A673 (cell line): ENCODE measurements around the gene SDCCAG8. TPM values are rescaled to one million over a fixed set of nuclear protein-coding genes. Genes with fewer than 3 reads are reported as not detected.

Source experiments
- BruUV-seq: library from RNA; stranded (reverse); fragments of 400-500 nt; replicated peaks from 2 replicates; lab custom pipeline; 2021; lab: Mats Ljungman, UMichigan
- CTCF ChIA-PET: fragments of 300-600 bp; sonication (Branson Sonifier 250); formaldehyde crosslinking; loops from one replicate; lab custom pipeline; 2022; ENCODE audit warnings: antibody characterized with exemption; lab: Charles Lee
- POLR2A ChIA-PET: fragments of 300-600 bp; sonication (Branson Sonifier 250); formaldehyde crosslinking; loops from one replicate; lab custom pipeline; 2022; ENCODE audit warnings: antibody characterized with exemption; ENCODE audit not compliant: low non-redundant PET; lab: Charles Lee
- DNase-seq: peaks from one replicate; pipeline ENCODE4 v3.0.0-alpha.2; 2015; ENCODE audit warnings: low spot score
- H3K27ac ChIP-seq: fragments of 200-600 bp; sonication (generic); 2 replicates; pipeline ENCODE4 v1.5.1; 2016; ENCODE audit warnings: mixed run types, low read depth, mild to moderate bottlenecking, mixed read lengths, antibody characterized with exemption, low read length; ENCODE audit not compliant: poor library complexity, severe bottlenecking
- H3K27me3 ChIP-seq: fragments of 200-600 bp; sonication (generic); replicated peaks from 2 replicates; pipeline ENCODE4 v1.6.1; 2017; ENCODE audit warnings: mixed run types, low read depth, mild to moderate bottlenecking, mixed read lengths, antibody characterized with exemption, low read length; ENCODE audit not compliant: insufficient read depth, poor library complexity
- H3K36me3 ChIP-seq: fragments of 200-600 bp; sonication (generic); 2 replicates; pipeline ENCODE4 v1.6.1; 2016; ENCODE audit warnings: mixed run types, mild to moderate bottlenecking, mixed read lengths, antibody characterized with exemption, low read length; ENCODE audit not compliant: insufficient read depth, poor library complexity, severe bottlenecking
- H3K4me1 ChIP-seq: fragments of 200-600 bp; sonication (generic); 2 replicates; pipeline ENCODE4 v1.6.1; 2017; ENCODE audit warnings: mixed run types, mild to moderate bottlenecking, mixed read lengths, antibody characterized with exemption, low read length; ENCODE audit not compliant: insufficient read depth, poor library complexity, severe bottlenecking
- H3K4me3 ChIP-seq: fragments of 200-600 bp; sonication (generic); 2 replicates; pipeline ENCODE4 v1.5.1; 2016; ENCODE audit warnings: low read depth, mixed run types, mild to moderate bottlenecking, mixed read lengths, low read length; ENCODE audit not compliant: poor library complexity, severe bottlenecking
- H3K9me3 ChIP-seq: fragments of 200-600 bp; sonication (generic); 2 replicates; pipeline ENCODE4 v1.6.1; 2016; ENCODE audit warnings: mixed run types, low read depth, mild to moderate bottlenecking, mixed read lengths, antibody characterized with exemption, low read length; ENCODE audit not compliant: poor library complexity, severe bottlenecking
- EZH2 ChIP-seq: fragments of 200-600 bp; sonication (generic); IDR thresholded peaks from 2 replicates; pipeline ENCODE4 v1.6.1; 2017; ENCODE audit warnings: borderline replicate concordance, low read depth, mild to moderate bottlenecking, mixed read lengths, antibody characterized with exemption, low read length; ENCODE audit not compliant: poor library complexity, severe bottlenecking
- intact Hi-C: fragments of 100-400 bp; cut with micrococcal nuclease; formaldehyde crosslinking; loops from one replicate; pipeline ENCODE4 v1.10.0; 2022; ENCODE audit not compliant: unreplicated experiment
- total RNA-seq: library from RNA; stranded (reverse); gene quantifications from 2 replicates; pipeline ENCODE4 v1.2.3, GENCODE V29; 2021
- TF ChIP-seq, protein P1 (sequence below): fragments of 300-800, 200-600 bp; sonication (generic); conservative IDR thresholded peaks from 2 replicates; pipeline ENCODE4 v1.5.1; 2017; ENCODE audit warnings: low read depth, mild to moderate bottlenecking, antibody characterized with exemption, low read length, moderate library complexity, mixed read lengths

SDCCAG8 gene
- total RNA-seq, 1 experiment from 2014 or later: 9.1 TPM

DNA sequence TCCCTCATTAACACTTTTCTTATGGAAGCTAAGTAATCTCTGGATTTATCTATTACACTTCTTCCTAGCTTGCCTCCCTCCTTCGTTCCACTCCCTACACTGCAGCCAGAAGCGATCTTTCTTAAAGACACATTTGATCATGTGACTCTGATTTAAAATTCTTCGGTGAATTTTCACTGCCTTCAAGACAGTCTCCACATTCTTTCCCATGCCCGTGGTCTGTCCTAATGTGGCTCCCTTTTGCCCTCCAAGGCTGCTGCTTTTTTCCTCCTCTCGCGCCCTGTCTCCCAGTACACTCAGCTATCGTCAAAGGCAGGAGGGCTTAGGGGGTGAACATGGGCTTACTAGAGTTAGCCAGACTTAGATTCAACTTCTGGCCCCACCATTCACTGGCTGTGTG lies 64.4 kb downstream of the SDCCAG8 start:
- DNase-seq: no peak
- no peaks in the 10 kb centered on the region for H3K4me1 ChIP-seq
- intact Hi-C loops: loop anchor here (10.0 kb wide), 1 partner anchor 1305 kb away; no protein-coding TSS in a partner anchor
- no peaks in the 10 kb centered on the region for H3K9me3 ChIP-seq
- POLR2A ChIA-PET: no interaction called here
- TF ChIP-seq, protein P1, sequence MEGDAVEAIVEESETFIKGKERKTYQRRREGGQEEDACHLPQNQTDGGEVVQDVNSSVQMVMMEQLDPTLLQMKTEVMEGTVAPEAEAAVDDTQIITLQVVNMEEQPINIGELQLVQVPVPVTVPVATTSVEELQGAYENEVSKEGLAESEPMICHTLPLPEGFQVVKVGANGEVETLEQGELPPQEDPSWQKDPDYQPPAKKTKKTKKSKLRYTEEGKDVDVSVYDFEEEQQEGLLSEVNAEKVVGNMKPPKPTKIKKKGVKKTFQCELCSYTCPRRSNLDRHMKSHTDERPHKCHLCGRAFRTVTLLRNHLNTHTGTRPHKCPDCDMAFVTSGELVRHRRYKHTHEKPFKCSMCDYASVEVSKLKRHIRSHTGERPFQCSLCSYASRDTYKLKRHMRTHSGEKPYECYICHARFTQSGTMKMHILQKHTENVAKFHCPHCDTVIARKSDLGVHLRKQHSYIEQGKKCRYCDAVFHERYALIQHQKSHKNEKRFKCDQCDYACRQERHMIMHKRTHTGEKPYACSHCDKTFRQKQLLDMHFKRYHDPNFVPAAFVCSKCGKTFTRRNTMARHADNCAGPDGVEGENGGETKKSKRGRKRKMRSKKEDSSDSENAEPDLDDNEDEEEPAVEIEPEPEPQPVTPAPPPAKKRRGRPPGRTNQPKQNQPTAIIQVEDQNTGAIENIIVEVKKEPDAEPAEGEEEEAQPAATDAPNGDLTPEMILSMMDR: no peak
- TF ChIP-seq EZH2: no peak
- no TSS peak for BruUV-seq
- no peak overlapping the region for H3K4me3 ChIP-seq
- CTCF ChIA-PET: no interaction called here
- H3K27ac ChIP-seq: no peak overlapping the region
- no peaks in the 10 kb centered on the region for H3K27me3 ChIP-seq
- H3K36me3 ChIP-seq: no peaks in the 10 kb centered on the region

DNA sequence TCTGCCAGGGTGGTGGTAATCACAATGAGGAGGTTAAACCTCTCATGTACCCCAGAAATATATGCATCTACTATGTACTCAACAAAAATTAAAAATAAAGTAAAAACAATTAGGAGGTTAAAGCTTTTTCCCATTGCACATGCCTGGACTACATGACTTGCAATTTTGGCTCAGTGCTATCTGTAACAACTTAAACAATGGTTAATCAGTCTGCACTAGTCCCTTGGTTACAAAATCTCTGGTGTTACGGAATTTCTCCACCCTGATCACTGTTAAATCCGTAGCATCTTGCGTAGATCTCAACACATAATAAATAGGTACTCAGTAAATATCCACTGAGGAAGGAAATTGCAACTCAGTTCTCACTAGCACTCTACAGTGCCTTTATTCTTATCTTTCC lies 66.5 kb downstream of the SDCCAG8 start:
- intact Hi-C loops: loop anchor here (10.0 kb wide), 1 partner anchor 1308 kb away; no protein-coding TSS in a partner anchor
- no peaks in the 10 kb centered on the region for H3K4me1 ChIP-seq
- H3K4me3 ChIP-seq: no peak overlapping the region
- no peak for TF ChIP-seq EZH2
- TF ChIP-seq, protein P1: no peak
- no peak overlapping the region for H3K27ac ChIP-seq
- ChIA-PET CTCF (no interaction called here), POLR2A (interaction anchor here (0.7 kb wide), 1 partner anchor 66 kb away, joined by 8 read pairs; the partner anchor contains the start of gene SDCCAG8)
- H3K27me3 ChIP-seq: no peaks in the 10 kb centered on the region
- no peak for DNase-seq
- no peaks in the 10 kb centered on the region for H3K36me3 ChIP-seq
- H3K9me3 ChIP-seq: no peaks in the 10 kb centered on the region
- no TSS peak for BruUV-seq

DNA sequence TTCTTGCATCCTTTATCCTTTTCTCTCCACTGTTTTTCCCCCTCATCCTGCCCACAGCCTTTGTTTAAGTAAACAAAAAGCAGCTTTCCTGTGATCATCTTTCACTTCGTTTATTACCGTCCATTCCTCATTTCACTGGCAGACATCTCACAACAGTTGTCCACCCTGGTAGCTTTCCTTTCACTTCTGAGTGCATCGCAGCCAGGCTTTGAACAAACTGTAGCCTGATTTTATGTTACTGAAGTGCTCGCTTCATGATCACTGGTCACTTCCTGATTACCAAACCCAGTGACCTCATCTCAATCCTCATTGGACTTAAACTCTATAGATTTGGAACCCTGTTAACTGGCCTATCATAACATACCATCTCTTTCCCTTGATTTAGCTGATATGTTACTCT lies 67.7 kb downstream of the SDCCAG8 start:
- ChIA-PET CTCF (no interaction called here), POLR2A (no interaction called here)
- no TSS peak for BruUV-seq
- H3K4me1 ChIP-seq: no peaks in the 10 kb centered on the region
- no peak overlapping the region for H3K4me3 ChIP-seq
- intact Hi-C loops: loop anchor here (10.0 kb wide), 1 partner anchor 1309 kb away; no protein-coding TSS in a partner anchor
- no peak overlapping the region for H3K27ac ChIP-seq
- TF ChIP-seq, protein P1: no peak
- no peak for TF ChIP-seq EZH2
- H3K9me3 ChIP-seq: no peaks in the 10 kb centered on the region
- DNase-seq: no peak
- H3K36me3 ChIP-seq: no peaks in the 10 kb centered on the region
- no peaks in the 10 kb centered on the region for H3K27me3 ChIP-seq
